ENCODE data around the gene POLR3GL. TPM values are rescaled to one million over a fixed set of nuclear protein-coding genes. Genes with fewer than 3 reads are reported as not detected.
"Not testable (repeated sequence)": the region's sequence is repeated elsewhere in the genome, so short reads cannot be mapped to it uniquely, and the experiment has no call there.

POLR3GL gene, protein sequence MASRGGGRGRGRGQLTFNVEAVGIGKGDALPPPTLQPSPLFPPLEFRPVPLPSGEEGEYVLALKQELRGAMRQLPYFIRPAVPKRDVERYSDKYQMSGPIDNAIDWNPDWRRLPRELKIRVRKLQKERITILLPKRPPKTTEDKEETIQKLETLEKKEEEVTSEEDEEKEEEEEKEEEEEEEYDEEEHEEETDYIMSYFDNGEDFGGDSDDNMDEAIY
- 15.7 and 28.4 TPM in 2 replicates for total RNA-seq (ENCODE audit: low replicate concordance)

DNA sequence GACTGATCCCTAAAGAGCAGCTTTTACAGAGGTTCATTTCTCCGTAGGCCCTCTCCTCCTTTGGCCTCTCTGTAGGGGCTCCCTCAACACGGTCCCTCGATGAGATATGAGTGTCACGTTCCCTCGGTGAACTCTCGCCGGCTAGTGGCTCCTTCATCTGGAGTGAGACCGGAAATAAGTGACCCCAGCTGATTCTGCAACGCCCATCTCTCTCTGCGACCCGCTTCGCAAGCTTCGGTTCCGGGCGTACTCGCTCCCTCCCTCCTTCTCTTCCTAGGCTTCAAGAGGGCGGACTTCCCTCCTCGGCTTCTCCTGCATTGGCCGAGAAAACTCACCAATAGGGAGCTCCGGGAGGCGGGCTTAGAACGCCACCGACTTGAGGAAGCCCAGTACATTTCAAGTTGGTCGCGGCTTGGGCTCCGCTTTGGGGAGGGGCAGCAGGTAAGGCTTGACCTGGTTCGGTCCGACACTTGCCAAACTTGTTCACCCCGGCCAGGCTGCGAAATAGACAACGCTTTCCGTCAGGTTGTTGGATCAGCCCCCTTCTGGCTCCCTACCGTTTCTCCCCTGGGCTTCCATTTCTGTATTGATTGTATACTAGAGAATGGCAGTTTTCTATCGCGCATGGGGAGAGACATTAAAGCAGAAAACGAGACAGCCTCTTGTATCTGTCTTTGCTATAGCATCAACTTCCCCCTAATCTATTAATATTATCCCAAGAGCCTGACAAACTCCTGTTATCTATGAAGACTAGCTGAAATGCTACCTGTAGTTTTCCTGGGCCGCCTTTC is at the start of gene POLR3GL, which contains the start of gene ANKRD34A:
POLR3GL (plus strand) TSS at position 363 of the 791 bp plus-strand sequence. CDS start 10,176 bp downstream, outside the sequence.
ANKRD34A (minus strand) TSS at position 248 of the 791 bp plus-strand sequence. CDS start 2,816 bp downstream, outside the sequence.
- peak; percentile 4 for TF ChIP-seq CTCF (IDR thresholded peaks at IDR 0.05; ENCODE audit: insufficient read depth, low read length)
- peak within 1 kb of the TSS; percentile 85 for H3K4me3 ChIP-seq (ENCODE audit: low read depth, low read length)
- peak; percentile 90 for DNase-seq (ENCODE audit: low read depth)

DNA sequence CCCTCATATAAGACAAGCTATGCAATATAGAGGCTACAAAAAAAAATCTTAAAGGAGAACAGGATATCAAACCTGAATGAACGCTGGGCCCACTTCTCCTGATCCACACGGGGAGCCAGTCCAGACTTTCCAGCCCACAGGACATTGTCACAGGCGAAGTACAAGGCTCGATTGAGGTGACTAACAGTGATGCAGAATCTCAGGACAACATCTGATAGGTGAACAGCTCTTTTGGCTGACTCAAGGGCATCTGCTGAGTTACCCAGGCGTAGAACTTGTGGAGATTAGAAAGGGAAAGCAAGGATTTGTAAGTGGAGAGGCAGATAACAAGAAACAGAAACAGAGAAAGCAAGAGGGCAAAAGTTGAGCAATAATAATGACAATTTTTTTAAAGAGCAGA is 47.7 kb upstream of the POLR3GL start:
- H3K4me3 ChIP-seq (ENCODE audit: low read depth, low read length), result no peak overlapping the region
- TF ChIP-seq CTCF (IDR thresholded peaks at IDR 0.05; ENCODE audit: insufficient read depth, low read length), result no peak

GRCh38 chr1:145917595-145917994 is 46.9 kb upstream of the POLR3GL start:
- DNase-seq (ENCODE audit: low read depth), result no peak
- no peak for TF ChIP-seq CTCF (IDR thresholded peaks at IDR 0.05; ENCODE audit: insufficient read depth, low read length)
- H3K4me3 ChIP-seq (ENCODE audit: low read depth, low read length), result peak overlapping the region; percentile 97

More for the DNA sequence above, 47.7 kb upstream of the POLR3GL start:
- DNase-seq (ENCODE audit: low read depth), result no peak

GRCh38 chr1:145918144-145918991 is 46.1 kb upstream of the POLR3GL start, which contains the start of gene PEX11B:
Gene PEX11B, minus strand, starts transcription at chr1:145918717. Its CDS starts 29 bp downstream, at chr1:145918688.
- peak within 1 kb of the TSS; percentile 97 for H3K4me3 ChIP-seq (ENCODE audit: low read depth, low read length)
- TF ChIP-seq CTCF (IDR thresholded peaks at IDR 0.05; ENCODE audit: insufficient read depth, low read length), result no peak
- DNase-seq (ENCODE audit: low read depth), result peak; percentile 88

- no peak for TF ChIP-seq CTCF (IDR thresholded peaks at IDR 0.05; ENCODE audit: insufficient read depth, low read length)
- peak overlapping the region; percentile 97 for H3K4me3 ChIP-seq (ENCODE audit: low read depth, low read length)
- peak; percentile 39 for DNase-seq (ENCODE audit: low read depth)
Observed at GRCh38 chr1:145918992-145919939, 45.2 kb upstream of the POLR3GL start.

DNA sequence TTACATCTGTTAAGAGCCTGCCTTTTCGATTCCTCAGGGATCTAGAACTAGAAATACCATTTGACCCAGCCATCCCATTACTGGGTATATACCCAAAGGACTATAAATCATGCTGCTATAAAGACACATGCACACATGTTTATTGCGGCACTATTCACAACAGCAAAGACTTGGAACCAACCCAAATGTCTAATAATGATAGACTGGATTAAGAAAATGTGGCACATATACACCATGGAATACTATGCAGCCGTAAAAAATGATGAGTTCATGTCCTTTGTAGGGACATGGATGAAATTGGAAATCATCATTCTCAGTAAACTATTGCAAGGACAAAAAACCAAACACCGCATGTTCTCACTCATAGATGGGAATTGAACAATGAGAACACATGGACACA is 44.2 kb upstream of the POLR3GL start:
- H3K4me3 ChIP-seq (ENCODE audit: low read depth, low read length); DNase-seq (ENCODE audit: low read depth): not testable (repeated sequence)

All from fibroblast of the aortic adventitia (primary cell).